ENCODE measurements around the gene RHBDD1. TPM values are rescaled to one million over a fixed set of nuclear protein-coding genes. Genes with fewer than 3 reads are reported as not detected.

RHBDD1 gene
- polyA plus RNA-seq, 10 donors, result 12.5 to 20.6 (median 15.5) TPM

DNA sequence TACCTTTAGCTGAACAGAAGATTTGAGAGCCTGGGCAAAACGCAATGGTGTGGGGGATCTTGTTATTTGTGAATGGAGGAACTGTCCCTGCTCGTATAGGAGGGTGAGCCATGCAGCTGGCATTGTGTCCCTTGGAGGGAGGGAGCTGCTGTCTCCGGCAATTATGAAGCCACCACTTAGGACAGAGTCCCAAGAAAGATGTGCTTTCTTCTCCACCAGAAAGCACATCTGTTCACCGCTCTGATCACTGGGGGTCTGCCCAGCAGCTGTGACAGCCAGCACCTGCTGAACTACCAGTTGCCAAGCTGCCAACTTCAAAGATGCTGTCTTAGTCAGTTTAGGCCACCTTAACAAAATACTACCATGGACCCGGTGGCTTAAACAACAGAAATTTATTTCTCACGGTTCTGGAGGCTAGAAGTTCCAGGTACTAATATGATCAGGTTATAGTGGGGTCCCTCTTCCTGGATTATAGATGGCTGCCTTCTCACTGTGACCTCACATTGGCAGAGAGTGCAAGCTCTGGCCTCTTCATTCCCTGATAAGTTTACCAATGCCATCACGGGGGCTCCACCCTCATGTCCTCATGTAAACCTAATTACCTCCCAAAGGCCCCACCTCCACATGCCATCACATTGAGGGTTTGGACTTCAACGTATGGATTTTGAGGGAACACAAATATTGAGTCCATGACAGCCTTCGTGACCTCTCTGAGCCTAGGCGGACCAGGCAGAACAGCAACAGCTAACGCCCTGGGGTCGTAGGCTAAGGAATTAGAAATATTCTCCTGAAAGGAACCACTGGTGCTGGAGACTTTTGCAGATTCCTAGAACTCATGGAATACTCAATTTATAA, 148.3 kb downstream of the RHBDD1 start:
- DNase-seq, result peak in 1 of 3 donors; percentile 25

DNA sequence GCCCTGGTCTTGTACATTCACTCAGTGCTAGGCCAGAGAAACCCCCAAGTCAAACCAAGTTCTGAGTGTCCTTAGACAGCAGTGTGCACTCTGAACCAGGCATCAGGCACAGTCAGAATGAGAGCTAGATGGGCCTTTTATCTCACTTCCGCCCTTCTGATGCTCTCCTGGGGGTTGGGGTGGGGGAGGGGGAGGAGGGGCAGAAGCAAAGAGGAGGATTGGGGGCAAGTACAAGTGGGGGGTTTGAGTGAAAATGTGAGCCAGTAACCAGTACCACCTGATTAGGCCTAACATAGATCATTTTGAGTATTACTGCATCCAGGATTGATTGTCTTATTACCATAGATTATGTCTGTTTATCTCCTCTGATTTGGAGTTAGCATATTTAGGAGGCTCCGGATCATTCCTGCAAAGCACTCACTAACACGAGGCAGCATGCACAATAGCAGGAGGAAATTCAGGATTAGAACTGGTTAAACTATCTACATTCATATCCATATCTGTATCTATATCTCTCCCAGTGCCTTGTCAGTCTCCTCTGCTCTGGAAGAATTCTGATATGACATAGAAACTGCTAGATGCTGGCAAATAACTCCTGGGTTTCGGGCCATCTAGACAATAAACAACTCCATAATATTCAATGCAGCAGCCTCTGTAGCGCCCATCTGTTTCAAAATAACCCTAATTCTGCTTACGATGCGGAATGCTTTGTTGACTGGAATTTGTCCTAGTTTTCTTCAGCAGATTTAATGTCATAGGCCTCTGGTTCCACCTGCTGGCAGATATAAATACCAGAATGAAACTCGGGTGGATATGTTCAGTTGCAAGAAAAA, 149.1 kb downstream of the RHBDD1 start:
- peak; percentile 79 to 89 (median 81) for DNase-seq

DNA sequence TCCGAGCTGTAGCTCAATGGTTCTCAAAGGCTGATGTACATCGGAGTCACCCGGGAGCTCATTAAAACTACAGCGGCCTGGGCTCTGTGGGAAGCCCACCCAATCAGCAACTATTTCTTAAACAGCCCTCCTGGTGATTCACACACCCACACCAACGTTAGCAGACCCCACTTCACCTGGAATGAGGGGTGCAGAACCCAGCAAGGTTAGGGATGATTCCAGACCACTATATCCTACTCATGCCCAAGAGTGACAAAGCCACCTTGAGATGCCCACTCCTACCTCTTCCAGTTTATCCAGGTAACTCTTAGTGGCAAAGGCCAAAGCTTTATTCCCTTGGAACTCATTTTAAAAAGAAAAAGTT, 149.7 kb downstream of the RHBDD1 start:
- no peak for DNase-seq

DNA sequence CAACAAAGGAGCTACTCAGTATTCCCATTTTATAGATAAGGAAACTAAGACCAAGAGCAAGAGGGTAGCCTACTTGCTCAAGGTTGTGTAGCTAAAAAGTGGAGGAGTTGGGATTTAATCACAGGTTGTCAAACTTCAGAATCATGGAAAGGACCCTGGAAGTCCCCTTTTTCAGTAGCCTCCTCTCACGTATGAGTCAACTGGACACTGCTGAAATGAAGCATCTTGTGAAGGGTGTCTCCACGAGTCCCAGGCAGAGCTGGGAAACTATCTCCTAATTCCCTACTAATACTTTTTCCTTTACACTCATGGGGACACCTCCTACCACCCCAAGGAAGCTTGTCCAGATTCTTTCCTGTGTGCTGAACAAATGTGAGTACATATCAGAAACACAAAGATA, 155.8 kb downstream of the RHBDD1 start:
- DNase-seq, result no peak

GRCh38 chr2:226993171-226993570, 157.3 kb downstream of the RHBDD1 start:
- DNase-seq, result no peak

DNA sequence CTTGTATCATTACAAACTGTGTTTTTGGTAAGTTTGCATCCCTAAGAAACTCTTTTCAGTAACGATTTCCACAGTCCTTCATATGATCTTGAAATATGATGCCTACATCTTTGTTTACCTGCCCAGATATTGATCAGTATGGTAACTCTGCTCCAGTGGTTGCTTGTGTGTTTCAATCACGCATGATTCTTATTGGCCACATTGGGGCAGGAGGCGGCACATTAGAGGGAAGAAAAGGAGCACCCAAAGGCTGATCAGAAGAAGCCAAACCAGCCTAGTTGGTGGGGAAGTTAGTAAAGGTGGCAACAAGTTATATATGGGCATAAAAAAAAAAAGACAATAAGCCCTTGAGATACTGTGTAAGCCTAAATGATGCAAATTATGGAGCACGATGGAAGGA, 158.9 kb downstream of the RHBDD1 start:
- DNase-seq, result no peak

GRCh38 chr2:226995625-226996041, 159.8 kb downstream of the RHBDD1 start:
- peak in 1 of 3 donors; percentile 21 for DNase-seq

DNA sequence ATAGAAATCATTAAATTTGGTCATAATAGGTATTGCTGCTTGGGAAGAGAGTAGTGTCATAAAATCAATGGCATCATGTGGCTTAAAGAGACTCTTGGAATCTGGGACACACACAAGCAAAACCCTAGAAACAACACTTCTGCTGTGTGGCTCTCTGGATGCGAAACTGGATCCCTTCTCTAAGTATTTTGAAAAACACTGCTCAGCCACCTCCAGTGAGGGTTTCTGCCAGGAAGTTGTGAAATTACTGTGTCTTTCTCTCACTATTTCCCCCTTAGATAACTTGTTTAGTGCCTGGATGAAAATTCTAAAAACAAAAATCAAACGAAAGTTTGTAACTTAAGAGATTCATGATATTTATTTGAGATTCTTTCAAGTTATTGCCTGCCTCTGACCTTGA, 163.8 kb downstream of the RHBDD1 start:
- no peak for DNase-seq

DNA sequence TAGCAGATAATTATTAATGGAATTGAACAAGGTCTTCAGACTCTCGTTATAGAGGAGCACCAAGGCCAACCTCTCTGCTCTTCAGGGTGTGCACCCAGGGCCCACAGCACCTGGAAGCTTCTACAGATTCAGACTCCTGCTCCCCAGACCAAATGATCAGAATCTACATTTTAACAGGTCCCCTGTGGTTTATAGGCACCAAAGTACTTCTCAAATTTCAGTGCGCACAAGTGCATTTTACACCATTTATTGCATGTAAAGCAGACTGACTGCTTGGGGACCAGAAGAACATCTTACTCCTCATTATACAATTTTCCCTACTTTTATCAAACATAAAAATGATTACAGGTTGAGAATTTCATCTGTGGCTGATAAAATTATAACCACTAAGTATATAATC, 164.3 kb downstream of the RHBDD1 start:
- no peak for DNase-seq

GRCh38 chr2:227004482-227004881, 168.6 kb downstream of the RHBDD1 start:
- no peak for DNase-seq

- DNase-seq, result no peak
These were observed 170.5 kb downstream of the RHBDD1 start for GRCh38 chr2:227006189-227006897.

DNA sequence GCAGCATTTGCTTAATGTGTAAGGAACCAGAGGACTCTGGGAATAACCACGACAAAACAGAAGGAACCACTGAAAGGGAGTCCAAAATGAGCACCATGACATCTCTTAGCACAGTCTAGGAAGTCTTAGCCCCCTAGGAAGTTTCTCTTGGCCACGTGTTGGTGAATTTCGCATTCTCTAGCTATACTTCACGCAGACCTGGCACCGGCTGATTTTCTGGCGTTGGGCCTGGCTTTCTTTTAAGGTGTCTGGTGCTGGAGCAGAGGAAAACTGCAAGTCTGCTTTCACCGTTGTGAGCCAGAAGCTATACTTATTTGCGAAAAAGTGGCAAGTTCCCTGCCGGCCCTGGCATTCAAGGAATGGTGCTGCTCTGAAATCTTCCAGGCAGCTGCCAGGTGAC, 171.3 kb downstream of the RHBDD1 start:
- no peak for DNase-seq

- DNase-seq, result no peak
These were observed 172.1 kb downstream of the RHBDD1 start for GRCh38 chr2:227007940-227008339.

GRCh38 chr2:227010433-227010832, 174.6 kb downstream of the RHBDD1 start:
- no peak for DNase-seq

DNA sequence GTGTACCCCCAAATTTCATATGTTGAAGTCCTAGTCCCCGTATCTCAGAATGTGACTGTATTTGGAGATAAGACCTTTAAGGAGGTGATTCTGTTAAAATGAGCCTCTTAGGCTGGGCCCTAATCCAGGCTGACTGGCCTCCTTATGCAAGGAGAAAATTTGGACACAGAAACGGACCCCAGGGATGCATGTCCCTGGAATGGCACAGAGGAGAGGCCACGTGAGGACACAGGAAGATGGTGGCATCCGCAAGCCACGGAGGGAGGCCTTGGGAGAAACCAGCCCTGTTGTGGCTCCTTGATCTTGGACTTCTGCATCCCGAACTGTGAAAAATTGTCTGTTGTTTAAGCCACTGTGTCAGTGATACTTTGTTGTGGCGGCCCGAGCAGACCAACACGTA, 177.5 kb downstream of the RHBDD1 start:
- no peak for DNase-seq

GRCh38 chr2:227013881-227014280, 178.0 kb downstream of the RHBDD1 start:
- no peak for DNase-seq

DNA sequence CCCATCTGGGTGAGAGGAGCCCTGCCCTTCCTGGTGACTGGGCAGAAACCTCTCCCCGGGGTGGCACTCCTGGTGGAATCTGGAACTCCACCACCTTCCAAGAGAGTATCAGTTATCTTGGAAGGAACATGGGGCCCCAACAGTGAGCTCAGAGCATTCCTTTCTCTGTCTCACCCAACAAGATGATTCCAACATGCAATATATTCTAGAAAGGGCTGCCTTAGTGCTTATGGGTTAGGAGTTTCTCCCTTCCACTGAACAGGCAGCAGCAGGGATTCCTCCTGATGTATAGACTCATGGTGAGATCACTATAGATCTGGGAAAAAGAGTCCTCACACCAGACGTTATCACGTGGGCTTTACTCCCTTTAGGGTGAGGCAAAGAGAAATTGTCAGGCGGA, 181.0 kb downstream of the RHBDD1 start:
- no peak for DNase-seq

DNA sequence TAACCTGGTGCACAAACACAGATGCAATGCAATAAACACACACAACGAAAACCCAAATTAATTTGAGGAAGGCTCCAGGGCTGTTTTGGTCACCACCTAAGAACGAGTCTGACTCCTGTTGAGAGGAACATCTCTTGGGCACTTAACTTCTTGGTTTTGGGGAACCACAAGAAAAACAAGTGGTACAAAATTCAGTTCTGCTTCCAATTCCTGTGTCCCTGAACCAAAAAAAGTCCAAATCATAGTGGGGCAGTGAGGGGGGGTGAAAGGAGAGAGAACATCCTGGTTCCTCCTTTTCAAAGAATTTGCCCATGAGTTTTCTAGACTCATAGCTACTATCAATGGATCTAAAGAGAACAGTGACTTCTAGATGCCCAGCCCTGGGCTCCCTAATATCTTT, 184.6 kb downstream of the RHBDD1 start:
- no peak for DNase-seq

DNA sequence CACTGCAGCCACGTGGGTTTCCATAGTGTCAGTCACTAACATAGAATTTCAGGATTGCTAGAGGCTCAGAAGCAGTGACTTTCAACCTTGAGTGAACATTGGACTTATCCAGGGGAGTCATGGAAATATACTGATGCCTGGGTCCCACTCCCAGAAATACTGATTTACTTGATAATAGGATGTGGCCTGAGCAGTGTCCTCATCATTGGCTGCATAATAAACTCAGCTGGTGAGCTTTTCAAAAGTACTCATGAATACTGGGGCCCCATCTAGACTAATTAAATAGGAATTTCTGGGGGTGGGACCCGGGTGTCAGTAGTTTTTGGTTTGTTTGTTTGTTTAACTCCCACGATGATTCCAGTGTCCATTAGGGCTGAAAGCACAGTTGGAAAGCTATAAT, 186.8 kb downstream of the RHBDD1 start:
- no peak for DNase-seq

DNA sequence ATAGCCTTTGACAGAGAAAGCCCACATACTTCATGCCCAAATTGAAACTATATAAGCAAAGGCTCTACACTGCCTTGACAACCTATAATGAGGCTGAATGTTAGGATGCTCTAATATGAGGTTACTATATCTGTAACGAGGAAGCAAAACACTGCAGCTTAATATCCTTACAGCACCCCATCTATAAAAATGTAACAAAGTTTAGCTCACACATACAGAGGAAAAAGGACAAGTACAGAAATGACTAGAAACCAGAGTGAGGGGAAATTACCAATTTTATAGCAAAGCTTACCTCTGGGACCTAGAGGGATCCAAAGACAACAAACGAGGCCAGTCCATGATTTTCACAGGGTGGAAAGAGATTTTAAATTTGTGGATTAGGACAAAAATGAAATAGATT, 189.7 kb downstream of the RHBDD1 start:
- no peak for DNase-seq

- no peak for DNase-seq
These were observed 193.7 kb downstream of the RHBDD1 start for GRCh38 chr2:227029426-227030105.

DNA sequence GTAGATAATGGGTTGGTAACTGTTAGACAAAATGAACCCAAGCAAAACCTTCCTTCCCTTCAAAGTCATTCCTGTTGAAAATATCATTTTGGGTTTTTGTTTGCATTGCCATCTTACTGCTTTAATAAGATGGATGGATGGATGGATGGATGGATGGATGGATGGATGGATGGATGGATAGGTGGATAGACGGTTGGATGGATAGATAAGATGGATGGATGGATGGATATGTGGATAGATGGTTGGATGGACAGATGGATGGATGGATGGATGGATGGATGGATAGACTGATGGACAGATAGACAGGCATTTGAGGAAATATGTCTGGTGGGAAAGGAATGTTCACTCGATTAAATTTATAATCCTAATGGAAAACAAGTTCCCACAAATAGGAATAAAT, 194.9 kb downstream of the RHBDD1 start:
- DNase-seq, result no peak

All from muscle of back (tissue), 11 donors.